Ishikawa (cell line): Measurements from ENCODE around the gene ARL14.

Experiments used
- CEBPB ChIP-seq: IDR thresholded peaks from 2 replicates; pipeline ENCODE4 v1.6.1; 2012
- EGR1 ChIP-seq: IDR thresholded peaks from 2 replicates; pipeline ENCODE4 v1.6.1; 2012
- EP300 ChIP-seq: IDR thresholded peaks from 2 replicates; pipeline ENCODE4 v1.6.1; 2012; ENCODE audit warnings: borderline replicate concordance
- NFIC ChIP-seq: IDR thresholded peaks from 2 replicates; pipeline ENCODE4 v1.6.1; 2012
- TAF1 ChIP-seq: IDR thresholded peaks from 2 replicates; pipeline ENCODE4 v1.6.1; 2012; ENCODE audit warnings: low read depth, mild to moderate bottlenecking
- YY1 ChIP-seq: IDR thresholded peaks from 2 replicates; pipeline ENCODE4 v1.6.1; 2012; ENCODE audit warnings: low read depth
- TF ChIP-seq, protein P1 (sequence below): IDR thresholded peaks from 2 replicates; pipeline ENCODE4 v1.6.1; 2012; ENCODE audit warnings: low read depth, mild to moderate bottlenecking
- TF ChIP-seq, protein P2 (sequence below): IDR thresholded peaks from 2 replicates; pipeline ENCODE4 v1.6.1; 2012

DNA sequence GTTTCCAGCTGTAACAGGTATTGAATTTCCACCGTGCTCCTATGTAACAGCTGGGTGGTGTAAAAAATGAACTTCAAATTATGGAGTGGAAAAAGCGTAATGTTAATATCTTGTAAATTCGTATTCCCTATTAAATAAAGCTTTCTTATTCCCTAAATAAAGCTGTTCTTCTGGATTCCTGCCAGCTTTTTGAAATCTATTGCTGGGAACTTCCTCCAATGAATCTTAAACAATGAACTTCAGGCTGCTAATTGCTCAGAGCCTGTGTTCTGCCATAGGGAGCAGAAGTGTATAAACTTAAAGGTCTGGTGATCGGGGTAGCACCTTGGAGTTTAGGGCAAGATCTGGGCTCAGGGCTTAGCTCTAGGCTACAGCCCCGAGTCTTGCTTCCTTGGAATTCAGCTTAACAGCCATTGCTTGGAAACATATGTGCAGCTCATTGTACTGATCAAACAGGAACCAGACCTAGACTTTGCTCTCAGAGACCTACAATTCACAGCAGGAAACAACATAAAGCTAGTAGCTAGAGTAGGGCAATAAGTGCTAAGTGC, 1.4 kb downstream of the ARL14 start:
- TF ChIP-seq YY1, result no peak
- TF ChIP-seq TAF1, result no peak
- TF ChIP-seq EGR1, result no peak
- no peak for TF ChIP-seq CEBPB
- no peak for TF ChIP-seq EP300
- no peak for TF ChIP-seq NFIC
- TF ChIP-seq, protein P1, sequence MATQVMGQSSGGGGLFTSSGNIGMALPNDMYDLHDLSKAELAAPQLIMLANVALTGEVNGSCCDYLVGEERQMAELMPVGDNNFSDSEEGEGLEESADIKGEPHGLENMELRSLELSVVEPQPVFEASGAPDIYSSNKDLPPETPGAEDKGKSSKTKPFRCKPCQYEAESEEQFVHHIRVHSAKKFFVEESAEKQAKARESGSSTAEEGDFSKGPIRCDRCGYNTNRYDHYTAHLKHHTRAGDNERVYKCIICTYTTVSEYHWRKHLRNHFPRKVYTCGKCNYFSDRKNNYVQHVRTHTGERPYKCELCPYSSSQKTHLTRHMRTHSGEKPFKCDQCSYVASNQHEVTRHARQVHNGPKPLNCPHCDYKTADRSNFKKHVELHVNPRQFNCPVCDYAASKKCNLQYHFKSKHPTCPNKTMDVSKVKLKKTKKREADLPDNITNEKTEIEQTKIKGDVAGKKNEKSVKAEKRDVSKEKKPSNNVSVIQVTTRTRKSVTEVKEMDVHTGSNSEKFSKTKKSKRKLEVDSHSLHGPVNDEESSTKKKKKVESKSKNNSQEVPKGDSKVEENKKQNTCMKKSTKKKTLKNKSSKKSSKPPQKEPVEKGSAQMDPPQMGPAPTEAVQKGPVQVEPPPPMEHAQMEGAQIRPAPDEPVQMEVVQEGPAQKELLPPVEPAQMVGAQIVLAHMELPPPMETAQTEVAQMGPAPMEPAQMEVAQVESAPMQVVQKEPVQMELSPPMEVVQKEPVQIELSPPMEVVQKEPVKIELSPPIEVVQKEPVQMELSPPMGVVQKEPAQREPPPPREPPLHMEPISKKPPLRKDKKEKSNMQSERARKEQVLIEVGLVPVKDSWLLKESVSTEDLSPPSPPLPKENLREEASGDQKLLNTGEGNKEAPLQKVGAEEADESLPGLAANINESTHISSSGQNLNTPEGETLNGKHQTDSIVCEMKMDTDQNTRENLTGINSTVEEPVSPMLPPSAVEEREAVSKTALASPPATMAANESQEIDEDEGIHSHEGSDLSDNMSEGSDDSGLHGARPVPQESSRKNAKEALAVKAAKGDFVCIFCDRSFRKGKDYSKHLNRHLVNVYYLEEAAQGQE, result no peak
- TF ChIP-seq, protein P2, sequence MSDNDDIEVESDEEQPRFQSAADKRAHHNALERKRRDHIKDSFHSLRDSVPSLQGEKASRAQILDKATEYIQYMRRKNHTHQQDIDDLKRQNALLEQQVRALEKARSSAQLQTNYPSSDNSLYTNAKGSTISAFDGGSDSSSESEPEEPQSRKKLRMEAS, result no peak
